B cell (primary cell): ENCODE measurements around the gene BACH2.

Experiments used
- EZH2 ChIP-seq: IDR thresholded peaks from 2 replicates; pipeline ENCODE4 v1.6.1; 2012; ENCODE audit warnings: borderline replicate concordance, low read depth, mild to moderate bottlenecking, moderate library complexity, low read length; ENCODE audit not compliant: insufficient read depth, poor library complexity, severe bottlenecking
- TF ChIP-seq, protein P1 (sequence below): fragments of 200-600 bp; IDR thresholded peaks from one replicate; pipeline ENCODE4 v1.8.0; 2022; ENCODE audit warnings: antibody characterized with exemption, mild to moderate bottlenecking

DNA sequence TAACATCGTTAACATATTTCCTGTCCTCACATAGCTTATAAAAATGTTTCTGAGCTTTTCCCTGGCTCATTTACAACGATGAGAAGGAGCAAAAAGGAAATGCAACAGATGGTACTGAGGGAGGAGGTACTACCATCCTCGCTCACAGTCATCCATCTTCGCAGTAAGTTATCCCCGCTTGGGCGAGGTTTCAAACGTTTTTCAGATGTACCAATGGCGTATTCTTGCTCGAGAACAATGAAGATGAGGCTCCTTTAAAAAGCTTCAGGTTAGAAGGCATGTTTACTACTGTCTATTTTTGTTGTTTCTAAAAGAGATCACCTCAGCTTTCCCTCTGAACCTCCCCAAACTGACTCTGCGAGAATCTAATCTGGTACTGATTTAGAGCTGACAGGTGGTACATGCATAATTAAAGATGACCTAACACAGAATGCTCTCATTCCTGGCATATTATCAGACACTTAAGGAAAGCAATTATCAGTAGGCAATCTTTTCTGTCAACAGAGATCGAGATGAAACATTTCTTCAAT is 223.6 kb downstream of the BACH2 start:
- TF ChIP-seq, protein P1, sequence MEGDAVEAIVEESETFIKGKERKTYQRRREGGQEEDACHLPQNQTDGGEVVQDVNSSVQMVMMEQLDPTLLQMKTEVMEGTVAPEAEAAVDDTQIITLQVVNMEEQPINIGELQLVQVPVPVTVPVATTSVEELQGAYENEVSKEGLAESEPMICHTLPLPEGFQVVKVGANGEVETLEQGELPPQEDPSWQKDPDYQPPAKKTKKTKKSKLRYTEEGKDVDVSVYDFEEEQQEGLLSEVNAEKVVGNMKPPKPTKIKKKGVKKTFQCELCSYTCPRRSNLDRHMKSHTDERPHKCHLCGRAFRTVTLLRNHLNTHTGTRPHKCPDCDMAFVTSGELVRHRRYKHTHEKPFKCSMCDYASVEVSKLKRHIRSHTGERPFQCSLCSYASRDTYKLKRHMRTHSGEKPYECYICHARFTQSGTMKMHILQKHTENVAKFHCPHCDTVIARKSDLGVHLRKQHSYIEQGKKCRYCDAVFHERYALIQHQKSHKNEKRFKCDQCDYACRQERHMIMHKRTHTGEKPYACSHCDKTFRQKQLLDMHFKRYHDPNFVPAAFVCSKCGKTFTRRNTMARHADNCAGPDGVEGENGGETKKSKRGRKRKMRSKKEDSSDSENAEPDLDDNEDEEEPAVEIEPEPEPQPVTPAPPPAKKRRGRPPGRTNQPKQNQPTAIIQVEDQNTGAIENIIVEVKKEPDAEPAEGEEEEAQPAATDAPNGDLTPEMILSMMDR: no peak
- no peak for TF ChIP-seq EZH2
